CD8-positive, alpha-beta memory T cell (primary cell): ENCODE measurements around the gene C1orf185. TPM values are rescaled to one million over a fixed set of nuclear protein-coding genes. Genes with fewer than 3 reads are reported as not detected.

Experiments used
- CTCF ChIA-PET: fragments of 350-600 bp; sonication (Branson Sonifier 250); formaldehyde crosslinking; loops from one replicate; lab custom pipeline; 2021; ENCODE audit warnings: antibody characterized with exemption; lab: Charles Lee
- POLR2A ChIA-PET: fragments of 350-600 bp; sonication (Branson Sonifier 250); formaldehyde crosslinking; loops from one replicate; lab custom pipeline; 2021; ENCODE audit warnings: antibody characterized with exemption; lab: Charles Lee
- DNase-seq, 5 donors: peaks; one replicate each; pipeline versions ENCODE4 v3.0.0 to v3.0.0-alpha.2; 2020 to 2022; ENCODE audit warnings: mixed read lengths in 1 of 5
- H3K27ac ChIP-seq: one replicate; pipeline ENCODE4 v1.7.0; 2013; ENCODE audit warnings: low read depth, mild to moderate bottlenecking, low read length, moderate library complexity
- H3K27me3 ChIP-seq: 2 replicates; pipeline ENCODE4 v1.7.0; 2013; ENCODE audit warnings: low read length, mild to moderate bottlenecking; ENCODE audit not compliant: insufficient read depth, poor library complexity, severe bottlenecking
- H3K36me3 ChIP-seq: 2 replicates; pipeline ENCODE4 v1.7.0; 2013; ENCODE audit warnings: mild to moderate bottlenecking, low read length, moderate library complexity; ENCODE audit not compliant: insufficient read depth
- H3K4me1 ChIP-seq: 2 replicates; pipeline ENCODE4 v1.7.0; 2013; ENCODE audit warnings: mild to moderate bottlenecking, low read length, moderate library complexity; ENCODE audit not compliant: insufficient read depth
- H3K4me3 ChIP-seq: 2 replicates; pipeline ENCODE4 v1.7.0; 2013; ENCODE audit warnings: mild to moderate bottlenecking, low read length
- H3K9me3 ChIP-seq: 2 replicates; pipeline ENCODE4 v1.7.0; 2013; ENCODE audit warnings: mild to moderate bottlenecking, low read length
- H3K27ac Mint-ChIP-seq, 8 donors: one replicate each; pipeline ENCODE4 v1.8.0; 2020 to 2021; ENCODE audit warnings: mixed read lengths in 8 of 8, mild to moderate bottlenecking in 6 of 8, inconsistent platforms in 3 of 8, moderate library complexity in 3 of 8
- H3K27me3 Mint-ChIP-seq, 2 donors: one replicate each; pipeline ENCODE4 v1.8.0; 2020 to 2021; ENCODE audit warnings: mixed read lengths in 2 of 2, mild to moderate bottlenecking in 1 of 2, moderate library complexity in 1 of 2
- H3K36me3 Mint-ChIP-seq, 3 donors: one replicate each; pipeline ENCODE4 v1.8.0; 2020 to 2021; ENCODE audit warnings: mixed read lengths in 3 of 3, inconsistent platforms in 1 of 3, mild to moderate bottlenecking in 1 of 3
- H3K4me1 Mint-ChIP-seq, 3 donors: one replicate each; pipeline ENCODE4 v1.8.0; 2020 to 2021; ENCODE audit warnings: mixed read lengths in 3 of 3, inconsistent platforms in 1 of 3, mild to moderate bottlenecking in 1 of 3
- H3K4me3 Mint-ChIP-seq, 7 donors: one replicate each; pipeline ENCODE4 v1.8.0; 2020 to 2021; ENCODE audit warnings: mixed read lengths in 7 of 7, mild to moderate bottlenecking in 6 of 7, moderate library complexity in 4 of 7, inconsistent platforms in 2 of 7
- H3K9me3 Mint-ChIP-seq, 5 donors: one replicate each; pipeline ENCODE4 v1.8.0; 2020 to 2022; ENCODE audit warnings: mixed read lengths in 5 of 5, mild to moderate bottlenecking in 3 of 5, moderate library complexity in 2 of 5, inconsistent platforms in 1 of 5
- polyA plus RNA-seq: library from polyadenylated mRNA; unstranded; fragments of 300-500 nt; fragmentation: Illumina TruSeq; gene quantifications from one replicate; pipeline ENCODE4 v1.2.3, GENCODE V29; 2021
- total RNA-seq, 2 experiments: library from RNA; stranded (reverse); gene quantifications; one replicate each; pipeline ENCODE4 v1.2.3, GENCODE V29; 2021

Gene C1orf185
- total and polyA plus RNA-seq, 3 experiments from 2014 or later = not detected

DNA sequence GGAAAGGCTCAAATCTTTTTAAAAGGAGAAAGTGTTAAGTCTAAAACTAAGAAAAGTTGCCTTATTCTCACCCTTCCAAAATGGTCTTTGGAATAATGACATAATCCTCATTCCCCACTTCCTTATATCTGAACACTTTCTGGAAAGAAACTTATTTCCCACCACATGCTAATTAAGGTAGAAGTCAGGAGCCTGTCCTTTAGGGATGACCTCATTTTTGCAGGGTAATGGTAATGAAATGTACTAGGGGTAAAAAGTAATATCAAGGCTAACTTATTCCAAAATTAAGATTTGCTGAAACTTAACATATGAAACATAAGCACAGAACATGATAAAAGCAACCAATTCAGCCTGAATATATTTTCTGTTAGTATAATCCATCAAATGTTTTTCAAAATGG lies 29.4 kb upstream of the C1orf185 start:
- CTCF ChIA-PET = no interaction called here
- Histone ChIP-seq H3K4me3 (no peak overlapping the region), H3K36me3 (no peaks in the 10 kb centered on the region), H3K9me3 (no peaks in the 10 kb centered on the region), H3K27me3 (no peaks in the 10 kb centered on the region), H3K27ac (no peak overlapping the region), H3K4me1 (no peaks in the 10 kb centered on the region)
- H3K4me1 Mint-ChIP-seq = no peaks in the 10 kb centered on the region
- no peaks in the 10 kb centered on the region for H3K9me3 Mint-ChIP-seq
- no peak overlapping the region for H3K27ac Mint-ChIP-seq
- no peaks in the 10 kb centered on the region for H3K36me3 Mint-ChIP-seq
- POLR2A ChIA-PET = no interaction called here
- H3K4me3 Mint-ChIP-seq = no peak overlapping the region
- DNase-seq = no peak
- H3K27me3 Mint-ChIP-seq = peaks cover 9 to 48% of the 10 kb centered on the region in 2 donors

GRCh38 chr1:51073456-51073855 lies 28.6 kb upstream of the C1orf185 start:
- H3K9me3 ChIP-seq = no peaks in the 10 kb centered on the region
- H3K36me3 ChIP-seq = no peaks in the 10 kb centered on the region
- Mint-ChIP-seq H3K27me3 (peaks cover 6 to 44% of the 10 kb centered on the region in 2 donors), H3K27ac (no peak overlapping the region), H3K36me3 (no peaks in the 10 kb centered on the region), H3K4me3 (no peak overlapping the region), H3K9me3 (no peaks in the 10 kb centered on the region), H3K4me1 (no peaks in the 10 kb centered on the region)
- no peak overlapping the region for H3K4me3 ChIP-seq
- CTCF ChIA-PET = no interaction called here
- POLR2A ChIA-PET = no interaction called here
- H3K27ac ChIP-seq = no peak overlapping the region
- no peak for DNase-seq
- H3K4me1 ChIP-seq = no peaks in the 10 kb centered on the region
- H3K27me3 ChIP-seq = no peaks in the 10 kb centered on the region

GRCh38 chr1:51086496-51087271 lies 15.3 kb upstream of the C1orf185 start:
- ChIA-PET CTCF (no interaction called here), POLR2A (no interaction called here)

GRCh38 chr1:51088474-51088873 lies 13.6 kb upstream of the C1orf185 start:
- Histone ChIP-seq H3K27ac (no peak overlapping the region), H3K36me3 (no peaks in the 10 kb centered on the region), H3K4me3 (no peak overlapping the region), H3K9me3 (no peaks in the 10 kb centered on the region), H3K27me3 (peaks cover 9% of the 10 kb centered on the region), H3K4me1 (no peaks in the 10 kb centered on the region)
- Mint-ChIP-seq H3K4me1 (no peaks in the 10 kb centered on the region), H3K9me3 (peaks cover 5 to 13% (median 10%) of the 10 kb centered on the region in 5 donors), H3K36me3 (no peaks in the 10 kb centered on the region), H3K4me3 (no peak overlapping the region), H3K27me3 (peaks cover 32 to 71% of the 10 kb centered on the region in 2 donors), H3K27ac (no peak overlapping the region)
- ChIA-PET POLR2A (no interaction called here), CTCF (no interaction called here)
- DNase-seq = no peak

More at GRCh38 chr1:51086496-51087271, 15.3 kb upstream of the C1orf185 start:
- DNase-seq = no peak
- Histone ChIP-seq H3K36me3 (no peaks in the 10 kb centered on the region), H3K27ac (no peak overlapping the region), H3K4me1 (no peaks in the 10 kb centered on the region), H3K27me3 (peaks cover 9% of the 10 kb centered on the region), H3K9me3 (no peaks in the 10 kb centered on the region), H3K4me3 (no peak overlapping the region)
- Mint-ChIP-seq H3K27me3 (peaks cover 35 to 70% of the 10 kb centered on the region in 2 donors), H3K9me3 (peaks cover 5 to 12% (median 8%) of the 10 kb centered on the region in 5 donors), H3K27ac (no peak overlapping the region), H3K4me3 (no peak overlapping the region), H3K36me3 (no peaks in the 10 kb centered on the region), H3K4me1 (no peaks in the 10 kb centered on the region)

DNA sequence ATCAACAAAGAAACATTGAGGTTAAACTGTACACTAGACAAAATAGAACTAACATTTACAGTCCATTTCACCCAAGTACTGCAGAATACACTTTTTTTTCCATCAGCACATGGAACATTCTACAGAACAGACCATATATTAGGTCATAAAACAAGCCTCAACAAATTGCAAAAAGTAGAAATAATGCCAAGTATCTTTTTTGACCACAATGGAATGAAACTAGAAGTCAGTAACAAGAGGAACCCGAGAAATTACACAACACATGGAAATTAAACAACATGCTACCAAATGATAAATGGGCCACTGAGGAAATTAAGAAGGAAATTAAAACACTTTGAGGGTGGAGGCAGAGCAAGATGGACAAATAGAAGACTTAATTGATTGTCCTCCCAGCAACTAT lies 8.4 kb upstream of the C1orf185 start:
- Histone ChIP-seq H3K4me3 (no peak overlapping the region), H3K4me1 (no peaks in the 10 kb centered on the region), H3K36me3 (no peaks in the 10 kb centered on the region), H3K9me3 (no peaks in the 10 kb centered on the region), H3K27me3 (no peaks in the 10 kb centered on the region), H3K27ac (no peak overlapping the region)
- Mint-ChIP-seq H3K27me3 (peaks cover 38 to 77% of the 10 kb centered on the region in 2 donors), H3K27ac (no peak overlapping the region), H3K9me3 (peaks cover 15 to 27% (median 21%) of the 10 kb centered on the region in 5 donors), H3K4me1 (no peaks in the 10 kb centered on the region), H3K4me3 (no peak overlapping the region), H3K36me3 (peaks cover 0 to 5% (median 0%) of the 10 kb centered on the region in 3 donors)
- ChIA-PET POLR2A (no interaction called here), CTCF (no interaction called here)
- no peak for DNase-seq

GRCh38 chr1:51097171-51097570 lies 4.9 kb upstream of the C1orf185 start:
- Mint-ChIP-seq H3K36me3 (peaks cover 0 to 5% (median 0%) of the 10 kb centered on the region in 3 donors), H3K4me1 (peaks cover 0 to 4% (median 0%) of the 10 kb centered on the region in 3 donors), H3K27ac (no peak overlapping the region), H3K27me3 (peaks cover 23 to 57% of the 10 kb centered on the region in 2 donors), H3K9me3 (peaks cover 9 to 18% (median 12%) of the 10 kb centered on the region in 5 donors), H3K4me3 (no peak overlapping the region)
- Histone ChIP-seq H3K9me3 (no peaks in the 10 kb centered on the region), H3K27ac (no peak overlapping the region), H3K27me3 (no peaks in the 10 kb centered on the region), H3K4me1 (no peaks in the 10 kb centered on the region), H3K4me3 (no peak overlapping the region), H3K36me3 (no peaks in the 10 kb centered on the region)
- CTCF ChIA-PET = no interaction called here
- POLR2A ChIA-PET = no interaction called here
- no peak for DNase-seq

DNA sequence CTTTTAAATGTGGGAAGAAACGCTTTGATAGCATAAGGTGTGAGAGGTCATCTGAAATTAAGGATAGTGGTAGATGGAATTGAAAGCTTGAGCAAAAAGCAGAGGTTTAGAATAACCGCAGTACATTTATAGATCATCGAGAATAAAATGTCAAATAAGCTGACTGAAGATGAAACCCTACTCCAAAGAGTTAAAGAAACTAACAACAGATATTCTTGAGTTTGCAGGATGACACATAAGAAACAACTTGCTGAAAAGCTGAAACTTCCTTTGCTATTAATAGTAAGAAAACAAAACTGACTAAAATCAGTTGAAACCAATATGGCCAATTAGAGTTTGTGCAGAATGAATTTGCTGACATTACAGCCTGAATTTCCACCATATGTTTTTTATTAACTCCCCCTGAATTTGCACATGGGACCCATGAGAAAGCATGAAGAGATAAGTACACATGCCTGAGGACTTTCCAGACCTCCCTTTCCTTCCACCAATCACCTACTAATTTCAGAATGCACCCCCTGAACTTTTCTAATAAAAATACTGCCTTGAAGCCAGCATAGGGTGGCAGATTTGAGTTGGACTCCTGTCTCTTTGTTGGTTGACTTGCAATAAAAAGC lies 1.7 kb upstream of the C1orf185 start:
- Histone ChIP-seq H3K36me3 (no peaks in the 10 kb centered on the region), H3K4me3 (no peak overlapping the region), H3K9me3 (no peaks in the 10 kb centered on the region), H3K4me1 (no peaks in the 10 kb centered on the region), H3K27ac (no peak overlapping the region), H3K27me3 (no peaks in the 10 kb centered on the region)
- H3K27ac Mint-ChIP-seq = no peak overlapping the region
- no peak for DNase-seq
- H3K4me3 Mint-ChIP-seq = no peak overlapping the region
- peaks cover 0 to 5% (median 0%) of the 10 kb centered on the region in 3 donors for H3K36me3 Mint-ChIP-seq
- peaks cover 0 to 4% (median 0%) of the 10 kb centered on the region in 3 donors for H3K4me1 Mint-ChIP-seq
- ChIA-PET CTCF (no interaction called here), POLR2A (no interaction called here)
- peaks cover 6 to 13% (median 9%) of the 10 kb centered on the region in 5 donors for H3K9me3 Mint-ChIP-seq
- H3K27me3 Mint-ChIP-seq = peaks cover 12 to 30% of the 10 kb centered on the region in 2 donors

- no peaks in the 10 kb centered on the region for H3K4me1 ChIP-seq
- H3K4me3 Mint-ChIP-seq = no peak overlapping the region
- H3K27me3 Mint-ChIP-seq = peaks cover 3 to 40% of the 10 kb centered on the region in 2 donors
- POLR2A ChIA-PET = no interaction called here
- no peaks in the 10 kb centered on the region for H3K36me3 Mint-ChIP-seq
- peaks cover 0 to 5% (median 0%) of the 10 kb centered on the region in 3 donors for H3K4me1 Mint-ChIP-seq
- no peak overlapping the region for H3K27ac ChIP-seq
- no peak for DNase-seq
- no peaks in the 10 kb centered on the region for H3K36me3 ChIP-seq
- H3K27me3 ChIP-seq = no peaks in the 10 kb centered on the region
- H3K4me3 ChIP-seq = no peak overlapping the region
- CTCF ChIA-PET = no interaction called here
- H3K27ac Mint-ChIP-seq = no peak overlapping the region
- no peaks in the 10 kb centered on the region for H3K9me3 ChIP-seq
- no peaks in the 10 kb centered on the region for H3K9me3 Mint-ChIP-seq
Measured at GRCh38 chr1:51114137-51114536, 12.1 kb downstream of the C1orf185 start.
